K562 (cell line): Measurements from ENCODE around the gene GCNT1. TPM values are rescaled to one million over a fixed set of nuclear protein-coding genes. Genes with fewer than 3 reads are reported as not detected.

Source experiments
- ATAC-seq: fragments of 200-7000 bp; cut with Tn5 transposase; 3 replicates; pipeline ENCODE4 v1.9.1; 2020; ENCODE audit warnings: moderate library complexity
- BruUV-seq: library from RNA; stranded (reverse); fragments of 400-500 nt; replicated peaks from 2 replicates; lab custom pipeline; 2021; lab: Mats Ljungman, UMichigan
- CTCF ChIA-PET: fragments of 300-600 bp; formaldehyde crosslinking; extraction: SDS; loops from one replicate; lab custom pipeline; 2021; ENCODE audit warnings: low intra/inter-chr PET ratio; lab: Yijun Ruan, JAX
- POLR2A ChIA-PET: fragments of 300-600, 350-650 bp; sonication (Branson Sonifier 250); formaldehyde crosslinking; extraction: SDS; loops from one replicate; lab custom pipeline; 2021; ENCODE audit warnings: antibody characterized with exemption, inconsistent platforms; lab: Yijun Ruan, JAX
- DNase-seq, 4 experiments: peaks; one replicate each; pipeline versions ENCODE4 v3.0.0 to v3.0.0-alpha.2; 2011 to 2018; ENCODE audit warnings: low spot score in 3 of 4, mixed read lengths in 3 of 4; ENCODE audit errors: extremely low read depth in 1 of 4
- FAIRE-seq: peaks from 2 replicates; lab custom pipeline; 2011; peaks lifted over from hg19 to GRCh38; lab: Jason Lieb, UNC
- H2AFZ ChIP-seq: 2 replicates; pipeline ENCODE4 v1.6.0; 2011; ENCODE audit warnings: low read depth, low read length, control low read depth, inconsistent platforms
- H3K27ac ChIP-seq: fragments of 200-600 bp; 3 replicates; pipeline ENCODE4 v1.8.0; 2011; ENCODE audit warnings: low read depth, mild to moderate bottlenecking, control low read depth, inconsistent platforms, low read length, moderate library complexity, mixed read lengths; ENCODE audit errors: extremely low read depth
- H3K27me3 ChIP-seq, 2 experiments: fragments of 300-600 bp in 1 of 2; 2 replicates in 1 of 2; 3 replicates in 1 of 2; pipeline versions ENCODE4 v1.6.0 to v1.8.0; 2011; ENCODE audit warnings: inconsistent platforms in 2 of 2, low read length in 2 of 2, mild to moderate bottlenecking in 1 of 2, mixed read lengths in 1 of 2, moderate library complexity in 1 of 2; ENCODE audit not compliant: control insufficient read depth in 2 of 2, insufficient read depth in 2 of 2
- H3K36me3 ChIP-seq: fragments of 300-600 bp; 3 replicates; pipeline ENCODE4 v1.8.0; 2011; ENCODE audit warnings: mild to moderate bottlenecking, low read length, inconsistent platforms; ENCODE audit not compliant: control insufficient read depth, insufficient read depth
- H3K4me1 ChIP-seq, 2 experiments: fragments of 200-600 bp in 1 of 2; replicated peaks in 1 of 2; 2 replicates in 1 of 2; 3 replicates in 1 of 2; pipeline versions ENCODE4 v1.5.1 to v1.8.0; 2011; ENCODE audit warnings: inconsistent platforms in 2 of 2, low read length in 2 of 2, mild to moderate bottlenecking in 1 of 2, mixed read lengths in 1 of 2, moderate library complexity in 1 of 2; ENCODE audit not compliant: control insufficient read depth in 2 of 2, insufficient read depth in 2 of 2
- H3K4me2 ChIP-seq: 2 replicates; pipeline ENCODE4 v1.6.1; 2011; ENCODE audit warnings: low read length, control low read depth, inconsistent platforms, mixed read lengths; ENCODE audit not compliant: insufficient read depth
- H3K4me3 ChIP-seq: fragments of 200-600 bp; sonication (generic), shearing (Covaris generic); 2 replicates; pipeline ENCODE4 v1.5.1; 2016; ENCODE audit warnings: control low read depth, inconsistent platforms
- H3K79me2 ChIP-seq: fragments of 200-600 bp; 3 replicates; pipeline ENCODE4 v1.8.0; 2011; ENCODE audit warnings: low read length, inconsistent platforms; ENCODE audit not compliant: control insufficient read depth, insufficient read depth
- H3K9ac ChIP-seq, 2 experiments: 2 replicates each; pipeline versions ENCODE4 v1.6.0 to v1.6.1; 2011; ENCODE audit warnings: low read depth in 2 of 2, low read length in 2 of 2, control low read depth in 1 of 2, inconsistent platforms in 1 of 2, mild to moderate bottlenecking in 1 of 2, mixed read lengths in 1 of 2; ENCODE audit not compliant: insufficient read depth in 1 of 2
- H3K9me1 ChIP-seq: one replicate; pipeline ENCODE4 v1.6.0; 2011; ENCODE audit warnings: inconsistent platforms, mild to moderate bottlenecking, low read length, moderate library complexity; ENCODE audit not compliant: control insufficient read depth, insufficient read depth
- H3K9me3 ChIP-seq: replicated peaks from 2 replicates; pipeline ENCODE4 v1.5.1; 2011; ENCODE audit warnings: low read depth, low read length, inconsistent platforms; ENCODE audit not compliant: control insufficient read depth, insufficient read depth
- H4K20me1 ChIP-seq: replicated peaks from 2 replicates; pipeline ENCODE4 v1.6.1; 2011; ENCODE audit warnings: low read length, inconsistent platforms, mixed read lengths; ENCODE audit not compliant: control insufficient read depth, insufficient read depth
- CEBPG ChIP-seq, 3 experiments: fragments of 200-800 bp in 1 of 3; sonication (Bioruptor generic) in 1 of 3; sonication (generic) in 1 of 3; formaldehyde crosslinking in 1 of 3; IDR thresholded peaks in 2 of 3; conservative IDR thresholded peaks in 1 of 3; 2 replicates each; pipeline versions ENCODE4 v1.6.1 to v1.8.0; 2016 to 2022; ENCODE audit warnings: missing compliant biosample characterization in 2 of 3, missing genetic modification characterization in 2 of 3, mild to moderate bottlenecking in 1 of 3, missing genetic modification reagents in 1 of 3
- E2F5 ChIP-seq: sonication (generic); formaldehyde crosslinking; IDR thresholded peaks from 2 replicates; pipeline ENCODE4 v1.8.0; 2022; ENCODE audit warnings: mild to moderate bottlenecking, missing genetic modification reagents
- EP400 ChIP-seq: fragments of 450-650 bp; IDR thresholded peaks from 2 replicates; pipeline ENCODE4 v1.6.1; 2017; ENCODE audit warnings: antibody characterized with exemption, mild to moderate bottlenecking, moderate library complexity
- GTF2E2 ChIP-seq: fragments of 200-800 bp; sonication (Bioruptor generic); IDR thresholded peaks from 2 replicates; pipeline ENCODE4 v1.6.1; 2016; ENCODE audit warnings: missing genetic modification characterization, missing compliant biosample characterization
- NEUROD1 ChIP-seq: fragments of 150-350 bp; IDR thresholded peaks from 2 replicates; pipeline ENCODE4 v1.6.1; 2014; ENCODE audit warnings: borderline replicate concordance, low read length, low read depth; ENCODE audit not compliant: partially characterized antibody
- NR3C1 ChIP-seq: sonication (generic); formaldehyde crosslinking; IDR thresholded peaks from 2 replicates; pipeline ENCODE4 v1.8.1; 2022; ENCODE audit warnings: missing genetic modification reagents
- POU5F1 ChIP-seq: fragments of 150-350 bp; IDR thresholded peaks from 2 replicates; pipeline ENCODE4 v1.6.1; 2014; ENCODE audit warnings: borderline replicate concordance, low read length, low read depth, mild to moderate bottlenecking; ENCODE audit not compliant: partially characterized antibody
- ZBTB43 ChIP-seq: sonication (generic); formaldehyde crosslinking; IDR thresholded peaks from 2 replicates; pipeline ENCODE4 v1.8.0; 2023; ENCODE audit warnings: mild to moderate bottlenecking, missing genetic modification reagents
- ZNF354B ChIP-seq: fragments of 250-450 bp; sonication (Bioruptor Pico); IDR thresholded peaks from 2 replicates; pipeline ENCODE4 v1.4.0; 2020
- WGBS: fragments of 100-300 bp; shearing (Covaris generic); methylation state at CpG from one replicate; pipeline ENCODE4 v1.1.6; 2016; ENCODE audit warnings: low coverage, mixed read lengths; ENCODE audit not compliant: insufficient coverage; ENCODE audit errors: missing lambda C conversion rate; 5-methylcytosine and 5-hydroxymethylcytosine counted together
- in situ Hi-C: fragments of 300-500 bp; cut with MboI; formaldehyde crosslinking; loops from 4 replicates; pipeline ENCODE4 v1.15.0; 2018; ENCODE audit warnings: inconsistent platforms, mixed read lengths
- intact Hi-C: fragments of 100-400 bp; cut with micrococcal nuclease; formaldehyde crosslinking; loops from 2 replicates; pipeline ENCODE4 v1.14.2; 2022
- polyA plus RNA-seq, 8 experiments: library from polyadenylated mRNA; depleted of rRNA in 4 of 8; stranded (reverse) in 5 of 8; unstranded in 3 of 8; fragments of >200 nt; fragmentation: Nextera tagmentation in 2 of 8; fragmentation: Illumina TruSeq in 1 of 8; extraction: Ambion mirVana in 2 of 8; extraction: Trizol in 1 of 8; gene quantifications; 2 replicates each; pipeline versions ENCODE4 v1.2.1 to v1.2.3, GENCODE V29; 2011 to 2014; ENCODE audit warnings: inconsistent platforms in 1 of 8, missing spikeins in 1 of 8
- total RNA-seq, 7 experiments: library from RNA; depleted of rRNA in 6 of 7; stranded (reverse); fragments of >200 nt in 6 of 7; fragmentation: Illumina TruSeq in 2 of 7; extraction: Trizol in 2 of 7; gene quantifications; 2 replicates each; pipeline versions ENCODE4 v1.2.1 to v1.2.3, GENCODE V29; 2011 to 2021; ENCODE audit warnings: low replicate concordance in 1 of 7
- TF ChIP-seq, protein P1 (sequence below): fragments of 450-650 bp; IDR thresholded peaks from 2 replicates; pipeline ENCODE4 v1.6.1; 2017; ENCODE audit warnings: mild to moderate bottlenecking, moderate library complexity

Gene GCNT1
- total and polyA plus RNA-seq, 9 of the 15 experiments (the other 6 are each of a cell fraction or from before 2014, with no cell fraction given): 0.01 to 0.71 (median 0.10) TPM

DNA sequence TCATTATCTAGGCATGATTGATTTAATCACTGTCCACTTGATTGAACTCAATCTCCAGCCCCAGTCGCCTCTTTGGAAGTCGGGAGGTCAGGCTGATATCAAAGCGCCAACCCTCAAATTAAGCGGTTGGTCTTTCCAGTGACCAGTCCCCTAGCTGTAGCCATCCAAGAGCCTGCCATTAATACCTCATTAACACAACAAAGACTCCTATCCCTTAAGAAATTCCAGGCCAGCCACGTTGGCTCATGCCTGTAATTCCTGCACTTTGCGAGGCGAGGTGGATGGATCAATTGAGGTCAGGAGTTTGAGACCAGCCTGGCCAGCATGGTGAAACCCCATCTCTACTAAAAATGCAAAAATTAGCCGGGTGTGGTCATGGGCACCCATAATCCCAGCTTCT lies 27.4 kb upstream of the GCNT1 start (continued):
- no peak for TF ChIP-seq CEBPG (CRISPR knock-in tag; IDR thresholded peaks at IDR 0.05)
- TF ChIP-seq CEBPG (tag; conservative IDR thresholded peaks at IDR 0.05 in 1 of 2, IDR thresholded peaks at IDR 0.05 in 1 of 2): no peak
- TF ChIP-seq ZBTB43 (CRISPR knock-in tag): no peak
- no peak for TF ChIP-seq POU5F1
- no peak for TF ChIP-seq E2F5 (CRISPR knock-in tag)

GRCh38 chr9:76433406-76433805 lies 25.6 kb upstream of the GCNT1 start:
- FAIRE-seq (no peak), DNase-seq (no peak), ATAC-seq (no peak)
- H3K4me2 ChIP-seq: no peak overlapping the region
- H3K4me1 ChIP-seq: no peaks in the 10 kb centered on the region
- H3K9ac ChIP-seq: no peak overlapping the region
- CTCF ChIA-PET: no interaction called here
- no TSS peak for BruUV-seq
- in situ Hi-C loops: no loop called here
- no peaks in the 10 kb centered on the region for H3K79me2 ChIP-seq
- no peaks in the 10 kb centered on the region for H3K9me1 ChIP-seq
- H2AFZ ChIP-seq: no peak overlapping the region
- no peak overlapping the region for H3K27ac ChIP-seq
- WGBS: 4% methylated on average over 3 of the region's 5 CpGs
- H3K27me3 ChIP-seq: peaks cover 0 to 7% of the 10 kb centered on the region in 2 experiments; a peak in 2 of 5 replicates
- intact Hi-C loops: no loop called here
- POLR2A ChIA-PET: interaction anchor here (0.6 kb wide), 1 partner anchor 59 kb away, joined by 3 read pairs; no protein-coding TSS in a partner anchor
- H4K20me1 ChIP-seq: no peaks in the 10 kb centered on the region
- no peaks in the 10 kb centered on the region for H3K9me3 ChIP-seq
- no peak for TF ChIP-seq ZNF354B (CRISPR knock-in tag)
- TF ChIP-seq EP400: no peak
- TF ChIP-seq GTF2E2: no peak
- TF ChIP-seq NR3C1 (CRISPR knock-in tag): no peak
- TF ChIP-seq NEUROD1: no peak
- TF ChIP-seq, protein P1, sequence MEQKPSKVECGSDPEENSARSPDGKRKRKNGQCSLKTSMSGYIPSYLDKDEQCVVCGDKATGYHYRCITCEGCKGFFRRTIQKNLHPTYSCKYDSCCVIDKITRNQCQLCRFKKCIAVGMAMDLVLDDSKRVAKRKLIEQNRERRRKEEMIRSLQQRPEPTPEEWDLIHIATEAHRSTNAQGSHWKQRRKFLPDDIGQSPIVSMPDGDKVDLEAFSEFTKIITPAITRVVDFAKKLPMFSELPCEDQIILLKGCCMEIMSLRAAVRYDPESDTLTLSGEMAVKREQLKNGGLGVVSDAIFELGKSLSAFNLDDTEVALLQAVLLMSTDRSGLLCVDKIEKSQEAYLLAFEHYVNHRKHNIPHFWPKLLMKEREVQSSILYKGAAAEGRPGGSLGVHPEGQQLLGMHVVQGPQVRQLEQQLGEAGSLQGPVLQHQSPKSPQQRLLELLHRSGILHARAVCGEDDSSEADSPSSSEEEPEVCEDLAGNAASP: no peak
- no peak overlapping the region for H3K4me3 ChIP-seq
- no peaks in the 10 kb centered on the region for H3K36me3 ChIP-seq
